GM21528 (cell line): ENCODE results near the gene EPO.

Experiments
- ATAC-seq: cut with Tn5 transposase; IDR thresholded peaks from one replicate; pipeline ENCODE4 v1.9.1; 2021; ENCODE audit warnings: mild to moderate bottlenecking, moderate library complexity; ENCODE audit not compliant: unreplicated experiment, low FRiP score

Gene EPO

GRCh38 chr7:100682991-100683658, 37.1 kb upstream of the EPO start:
- ATAC-seq: no peak

- ATAC-seq: no peak
Observed at GRCh38 chr7:100683659-100684533, 36.4 kb upstream of the EPO start.

- no peak for ATAC-seq
Observed at GRCh38 chr7:100684534-100685042, 35.7 kb upstream of the EPO start.

GRCh38 chr7:100685049-100685605, 35.1 kb upstream of the EPO start:
- no peak for ATAC-seq

GRCh38 chr7:100685631-100686145, 34.6 kb upstream of the EPO start:
- no peak for ATAC-seq

- ATAC-seq: no peak
Observed at GRCh38 chr7:100686201-100686821, 34.0 kb upstream of the EPO start.

GRCh38 chr7:100686822-100687211, 33.5 kb upstream of the EPO start:
- no peak for ATAC-seq

- no peak for ATAC-seq
Observed at GRCh38 chr7:100687261-100687660, 33.0 kb upstream of the EPO start.

GRCh38 chr7:100687751-100688300, 32.4 kb upstream of the EPO start:
- no peak for ATAC-seq

- ATAC-seq: no peak
Observed at GRCh38 chr7:100688326-100688860, 31.9 kb upstream of the EPO start.

- no peak for ATAC-seq
Observed at GRCh38 chr7:100689230-100690135, 30.8 kb upstream of the EPO start.

GRCh38 chr7:100691676-100692577, 28.3 kb upstream of the EPO start:
- ATAC-seq: no peak

GRCh38 chr7:100692578-100692961, 27.7 kb upstream of the EPO start:
- no peak for ATAC-seq

GRCh38 chr7:100693312-100694097, 26.8 kb upstream of the EPO start:
- ATAC-seq: peak; percentile 33

GRCh38 chr7:100694098-100694745, 26.0 kb upstream of the EPO start, which contains the start of gene GIGYF1:
TSS of gene GIGYF1 (minus strand) at chr7:100694250. CDS start at chr7:100688238, 6,012 bp downstream.
- peak; percentile 41 for ATAC-seq

- no peak for ATAC-seq
Observed at GRCh38 chr7:100696123-100696521, 24.1 kb upstream of the EPO start.

GRCh38 chr7:100699018-100699417, 21.2 kb upstream of the EPO start:
- ATAC-seq: no peak
